CD14-positive monocyte (primary cell): ENCODE data around the gene PRMT9. TPM values are rescaled to one million over a fixed set of nuclear protein-coding genes. Genes with fewer than 3 reads are reported as not detected.

Experiments used
- DNase-seq, 3 donors: peaks; one replicate each; pipeline ENCODE4 v3.0.0-alpha.2; 2011 to 2022
- H2AFZ ChIP-seq: 2 replicates; pipeline ENCODE4 v1.6.0; 2012; ENCODE audit warnings: mild to moderate bottlenecking, low read depth, low read length, inconsistent platforms; ENCODE audit not compliant: insufficient read depth, poor library complexity, severe bottlenecking
- H3K27ac ChIP-seq, 2 donors: 1 replicate in 1 of 2; 2 replicates in 1 of 2; pipeline ENCODE4 v1.5.1; 2012 to 2013; ENCODE audit warnings: low read length in 2 of 2, control low read depth in 1 of 2, inconsistent platforms in 1 of 2, low read depth in 1 of 2, mild to moderate bottlenecking in 1 of 2
- H3K27me3 ChIP-seq, 2 donors: one replicate each; pipeline versions ENCODE4 v1.6.0 to v1.6.1; 2011 to 2013; ENCODE audit warnings: low read length in 2 of 2; ENCODE audit not compliant: control insufficient read depth in 2 of 2, insufficient read depth in 2 of 2
- H3K36me3 ChIP-seq, 2 donors: replicated peaks in 1 of 2; 1 replicate in 1 of 2; 2 replicates in 1 of 2; pipeline versions ENCODE4 v1.5.1 to v1.6.1; 2012 to 2013; ENCODE audit warnings: low read length in 2 of 2, control low read depth in 1 of 2, inconsistent platforms in 1 of 2, mild to moderate bottlenecking in 1 of 2; ENCODE audit not compliant: insufficient read depth in 2 of 2, control insufficient read depth in 1 of 2
- H3K4me1 ChIP-seq, 2 donors: 1 replicate in 1 of 2; 2 replicates in 1 of 2; pipeline versions ENCODE4 v1.5.1 to v1.6.1; 2012 to 2013; ENCODE audit warnings: low read length in 2 of 2, control low read depth in 1 of 2, inconsistent platforms in 1 of 2, mild to moderate bottlenecking in 1 of 2, moderate library complexity in 1 of 2; ENCODE audit not compliant: insufficient read depth in 2 of 2, control insufficient read depth in 1 of 2
- H3K4me2 ChIP-seq: replicated peaks from 2 replicates; pipeline ENCODE3; 2012; ENCODE audit warnings: low read length, moderate library complexity, mild to moderate bottlenecking; ENCODE audit not compliant: poor library complexity, severe bottlenecking; ENCODE audit errors: extremely low read depth
- H3K4me3 ChIP-seq, 3 experiments: fragments of 200-600 bp in 1 of 3; sonication (generic) in 1 of 3; replicated peaks in 1 of 3; 1 replicate in 2 of 3; 2 replicates in 1 of 3; pipeline ENCODE4 v1.5.1; 2011 to 2013; ENCODE audit warnings: low read length in 3 of 3, mild to moderate bottlenecking in 3 of 3, control low read depth in 2 of 3, low read depth in 2 of 3, inconsistent platforms in 1 of 3, moderate library complexity in 1 of 3
- H3K79me2 ChIP-seq: 2 replicates; pipeline ENCODE4 v1.6.0; 2012; ENCODE audit warnings: mild to moderate bottlenecking, control low read depth, inconsistent platforms, low read length, moderate library complexity; ENCODE audit not compliant: insufficient read depth
- H3K9ac ChIP-seq: 2 replicates; pipeline ENCODE4 v1.6.0; 2017; ENCODE audit warnings: low read length, mild to moderate bottlenecking; ENCODE audit not compliant: insufficient read depth, poor library complexity, severe bottlenecking
- H3K9me3 ChIP-seq, 2 donors: replicated peaks in 1 of 2; 1 replicate in 1 of 2; 2 replicates in 1 of 2; pipeline versions ENCODE4 v1.5.1 to v1.6.1; 2012 to 2013; ENCODE audit warnings: low read length in 2 of 2, control low read depth in 1 of 2; ENCODE audit not compliant: control insufficient read depth in 1 of 2, insufficient read depth in 1 of 2
- H4K20me1 ChIP-seq: 2 replicates; pipeline ENCODE4 v1.6.0; 2012; ENCODE audit warnings: mild to moderate bottlenecking, low read length, control low read depth, moderate library complexity; ENCODE audit not compliant: insufficient read depth
- H3K27ac Mint-ChIP-seq, 7 donors: one replicate each; pipeline ENCODE4 v1.8.0; 2020; ENCODE audit warnings: mild to moderate bottlenecking in 7 of 7, mixed read lengths in 7 of 7, moderate library complexity in 6 of 7, inconsistent platforms in 2 of 7
- H3K27me3 Mint-ChIP-seq, 3 donors: one replicate each; pipeline ENCODE4 v1.8.0; 2021 to 2022; ENCODE audit warnings: low read depth in 3 of 3, mild to moderate bottlenecking in 3 of 3, mixed read lengths in 3 of 3, moderate library complexity in 3 of 3, inconsistent platforms in 1 of 3
- H3K36me3 Mint-ChIP-seq, 2 donors: one replicate each; pipeline ENCODE4 v1.8.0; 2020; ENCODE audit warnings: mixed read lengths in 2 of 2, inconsistent platforms in 1 of 2, mild to moderate bottlenecking in 1 of 2
- H3K4me1 Mint-ChIP-seq: one replicate; pipeline ENCODE4 v1.8.0; 2020; ENCODE audit warnings: mild to moderate bottlenecking, mixed read lengths
- H3K4me3 Mint-ChIP-seq, 2 donors: one replicate each; pipeline ENCODE4 v1.8.0; 2020; ENCODE audit warnings: mild to moderate bottlenecking in 2 of 2, mixed read lengths in 2 of 2, moderate library complexity in 1 of 2
- H3K9me3 Mint-ChIP-seq, 7 donors: one replicate each; pipeline ENCODE4 v1.8.0; 2020 to 2022; ENCODE audit warnings: mixed read lengths in 7 of 7, mild to moderate bottlenecking in 6 of 7, moderate library complexity in 6 of 7, inconsistent platforms in 2 of 7
- CTCF ChIP-seq: fragments of 200-600 bp; IDR thresholded peaks from one replicate; pipeline ENCODE4 v1.8.0; 2022; ENCODE audit warnings: antibody characterized with exemption, mild to moderate bottlenecking
- WGBS: methylation state at CpG from one replicate; pipeline ENCODE4 v1.1.5; 2013; ENCODE audit warnings: missing lambda C conversion rate; ENCODE audit not compliant: insufficient coverage; 5-methylcytosine and 5-hydroxymethylcytosine counted together
- intact Hi-C, 2 donors: fragments of 100-400 bp; cut with micrococcal nuclease; formaldehyde crosslinking; loops; one replicate each; pipeline versions ENCODE4 v1.15.0 to v1.15.1; 2023
- polyA plus RNA-seq, 3 donors: library from polyadenylated mRNA; depleted of rRNA in 1 of 3; unstranded in 2 of 3; stranded (reverse) in 1 of 3; fragments of 300-500 nt in 2 of 3; fragments of >200 nt in 1 of 3; fragmentation: Illumina TruSeq in 2 of 3; gene quantifications; 1 replicate in 2 of 3; 2 replicates in 1 of 3; pipeline ENCODE4 v1.2.3, GENCODE V29; 2012 to 2021

The PRMT9 gene
- polyA plus RNA-seq, 3 donors: 1.6 to 4.6 (median 2.0) TPM

DNA sequence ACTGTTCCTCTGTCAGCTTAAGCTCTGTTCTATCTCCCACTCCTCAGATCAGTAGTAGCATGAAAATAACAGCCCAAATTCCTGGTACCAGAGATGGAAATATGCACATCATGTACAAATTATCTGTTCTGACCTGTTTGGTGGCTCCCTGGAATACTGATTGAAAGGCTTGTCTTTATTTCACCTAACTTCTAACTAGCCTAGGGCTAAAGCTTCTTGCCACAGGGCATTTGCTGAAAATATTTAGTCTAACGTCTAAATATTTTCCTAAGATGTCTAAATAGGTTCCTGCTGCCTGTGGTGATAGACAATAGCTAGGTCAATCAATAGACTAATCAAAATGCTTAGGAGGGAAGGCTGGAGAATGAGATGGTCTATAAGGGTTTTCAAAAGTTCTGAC is 12.9 kb upstream of the PRMT9 start:
- Histone ChIP-seq H3K36me3 (no peaks in the 10 kb centered on the region), H3K79me2 (no peaks in the 10 kb centered on the region), H3K9me3 (no peaks in the 10 kb centered on the region), H3K27me3 (no peaks in the 10 kb centered on the region), H4K20me1 (no peaks in the 10 kb centered on the region), H3K9ac (no peak overlapping the region), H3K4me1 (no peaks in the 10 kb centered on the region), H2AFZ (no peak overlapping the region), H3K27ac (no peak overlapping the region), H3K4me3 (no peak overlapping the region), H3K4me2 (no peak overlapping the region)
- Mint-ChIP-seq H3K9me3 (peaks cover 0 to 7% (median 3%) of the 10 kb centered on the region in 7 donors), H3K4me3 (no peak overlapping the region), H3K4me1 (no peaks in the 10 kb centered on the region), H3K27me3 (peaks cover 5 to 8% (median 7%) of the 10 kb centered on the region in 3 donors), H3K27ac (no peak overlapping the region), H3K36me3 (no peaks in the 10 kb centered on the region)
- no peak for TF ChIP-seq CTCF
- DNase-seq: no peak
- WGBS: no CpG with 5 or more reads among the region's 1 CpG
- intact Hi-C loops: no loop called here

GRCh38 chr4:147693218-147693617 is 9.3 kb upstream of the PRMT9 start:
- Mint-ChIP-seq H3K4me3 (no peak overlapping the region), H3K36me3 (no peaks in the 10 kb centered on the region), H3K27me3 (peaks cover 4 to 8% (median 6%) of the 10 kb centered on the region in 3 donors), H3K4me1 (no peaks in the 10 kb centered on the region), H3K9me3 (no peaks in the 10 kb centered on the region), H3K27ac (no peak overlapping the region)
- Histone ChIP-seq H3K27ac (no peak overlapping the region), H3K27me3 (no peaks in the 10 kb centered on the region), H2AFZ (no peak overlapping the region), H3K4me2 (no peak overlapping the region), H4K20me1 (no peaks in the 10 kb centered on the region), H3K4me3 (no peak overlapping the region), H3K36me3 (no peaks in the 10 kb centered on the region), H3K9me3 (no peaks in the 10 kb centered on the region), H3K9ac (no peak overlapping the region), H3K4me1 (no peaks in the 10 kb centered on the region), H3K79me2 (no peaks in the 10 kb centered on the region)
- 100% methylated on average over 1 of the region's 3 CpGs for whole genome bisulfite sequencing
- intact Hi-C loops: no loop called here
- no peak for TF ChIP-seq CTCF
- DNase-seq: no peak
